ENCODE data around the gene ARHGAP45.

The ARHGAP45 gene

DNA sequence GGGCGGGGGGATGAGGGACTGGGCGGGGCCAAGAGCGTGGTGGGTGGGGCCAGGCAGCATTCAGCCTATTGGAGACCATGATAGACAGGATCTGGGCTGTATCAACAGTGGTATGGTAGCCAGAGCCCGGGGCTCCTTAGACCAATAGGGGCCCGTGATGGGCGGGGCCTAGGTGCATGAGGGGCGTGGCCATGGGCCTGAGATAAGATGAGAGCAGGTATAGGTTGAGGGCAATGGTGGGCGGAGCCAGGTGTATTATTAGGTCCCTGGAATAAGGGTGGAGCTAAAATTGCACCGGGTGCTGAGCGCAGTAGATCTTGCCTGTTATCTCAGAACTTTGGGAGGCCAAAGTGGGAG lies 21.7 kb upstream of the ARHGAP45 start:
- H3K4me1 ChIP-seq (ENCODE audit: control insufficient read depth, low read length): peaks cover 13% of the 10 kb centered on the region
- H3K36me3 ChIP-seq (ENCODE audit: control insufficient read depth, low read length): peaks cover 43% of the 10 kb centered on the region

DNA sequence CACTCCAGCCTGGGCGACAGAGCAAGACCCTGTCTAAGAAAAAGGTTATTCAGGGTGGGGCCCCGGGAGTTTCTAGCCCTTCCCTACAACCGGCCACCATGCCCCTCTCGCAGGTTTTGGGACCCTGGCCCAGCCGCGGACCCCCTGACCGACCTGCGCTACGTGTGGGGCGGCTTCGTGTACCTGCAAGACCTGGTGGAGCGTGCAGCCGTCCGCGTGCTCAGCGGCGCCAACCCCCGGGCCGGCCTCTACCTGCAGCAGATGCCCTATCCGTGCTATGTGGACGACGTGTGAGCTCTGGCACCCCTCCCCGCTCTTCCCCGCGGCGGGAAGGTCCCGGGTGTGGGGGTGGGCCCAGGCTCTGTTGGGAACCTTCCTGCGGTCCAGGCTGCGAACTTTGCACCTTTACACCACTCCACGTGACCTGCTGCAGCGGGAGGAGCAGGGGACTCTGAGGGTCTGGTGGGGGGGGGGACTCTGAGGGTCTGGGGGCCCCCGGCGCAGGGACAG lies 20.8 kb upstream of the ARHGAP45 start:
- Histone ChIP-seq H4K20me1 (ENCODE audit: control insufficient read depth, insufficient read depth, low read depth, low read length) (peaks cover 3% of the 10 kb centered on the region; the same call in 1 of the 2 replicates), H3K4me2 (ENCODE audit: low read length) (no peak overlapping the region), H3K9me2 (replicated peaks; ENCODE audit: control insufficient read depth, low read length) (no peaks in the 10 kb centered on the region), H3K27ac (ENCODE audit: low read depth, low read length) (no peak overlapping the region), H3K9me3 (ENCODE audit: control insufficient read depth, insufficient read depth, low read length) (no peaks in the 10 kb centered on the region), H3F3A (ENCODE audit: control insufficient read depth, insufficient read depth) (no peaks in the 10 kb centered on the region), H3K36me3 (ENCODE audit: control insufficient read depth, low read length) (peaks cover 43% of the 10 kb centered on the region), H3K27me3 (ENCODE audit: control insufficient read depth, low read length) (no peaks in the 10 kb centered on the region), H3K4me3 (ENCODE audit: low read length) (no peak overlapping the region), H3K79me2 (ENCODE audit: control insufficient read depth, low read length) (peaks cover 7% of the 10 kb centered on the region), H3K4me1 (ENCODE audit: control insufficient read depth, low read length) (peaks cover 6% of the 10 kb centered on the region)
- no peak for TF ChIP-seq EZH2phosphoT487 (IDR thresholded peaks at IDR 0.05; ENCODE audit: borderline replicate concordance, low read length)
- TF ChIP-seq, protein P1, sequence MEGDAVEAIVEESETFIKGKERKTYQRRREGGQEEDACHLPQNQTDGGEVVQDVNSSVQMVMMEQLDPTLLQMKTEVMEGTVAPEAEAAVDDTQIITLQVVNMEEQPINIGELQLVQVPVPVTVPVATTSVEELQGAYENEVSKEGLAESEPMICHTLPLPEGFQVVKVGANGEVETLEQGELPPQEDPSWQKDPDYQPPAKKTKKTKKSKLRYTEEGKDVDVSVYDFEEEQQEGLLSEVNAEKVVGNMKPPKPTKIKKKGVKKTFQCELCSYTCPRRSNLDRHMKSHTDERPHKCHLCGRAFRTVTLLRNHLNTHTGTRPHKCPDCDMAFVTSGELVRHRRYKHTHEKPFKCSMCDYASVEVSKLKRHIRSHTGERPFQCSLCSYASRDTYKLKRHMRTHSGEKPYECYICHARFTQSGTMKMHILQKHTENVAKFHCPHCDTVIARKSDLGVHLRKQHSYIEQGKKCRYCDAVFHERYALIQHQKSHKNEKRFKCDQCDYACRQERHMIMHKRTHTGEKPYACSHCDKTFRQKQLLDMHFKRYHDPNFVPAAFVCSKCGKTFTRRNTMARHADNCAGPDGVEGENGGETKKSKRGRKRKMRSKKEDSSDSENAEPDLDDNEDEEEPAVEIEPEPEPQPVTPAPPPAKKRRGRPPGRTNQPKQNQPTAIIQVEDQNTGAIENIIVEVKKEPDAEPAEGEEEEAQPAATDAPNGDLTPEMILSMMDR (IDR thresholded peaks at IDR 0.05; ENCODE audit: low read depth, low read length, poor library complexity, severe bottlenecking): no peak

More for the DNA sequence above, 21.7 kb upstream of the ARHGAP45 start:
- no peak for TF ChIP-seq EZH2phosphoT487 (IDR thresholded peaks at IDR 0.05; ENCODE audit: borderline replicate concordance, low read length)
- TF ChIP-seq, protein P1 (IDR thresholded peaks at IDR 0.05; ENCODE audit: low read depth, low read length, poor library complexity, severe bottlenecking): no peak
- H3K9me3 ChIP-seq (ENCODE audit: control insufficient read depth, insufficient read depth, low read length): no peaks in the 10 kb centered on the region
- H3K9me2 ChIP-seq (replicated peaks; ENCODE audit: control insufficient read depth, low read length): no peaks in the 10 kb centered on the region
- H4K20me1 ChIP-seq (ENCODE audit: control insufficient read depth, insufficient read depth, low read depth, low read length): peaks cover 4% of the 10 kb centered on the region; the same call in 1 of the 2 replicates
- H3K27ac ChIP-seq (ENCODE audit: low read depth, low read length): no peak overlapping the region
- H3K4me3 ChIP-seq (ENCODE audit: low read length): no peak overlapping the region
- no peak overlapping the region for H3K4me2 ChIP-seq (ENCODE audit: low read length)
- H3F3A ChIP-seq (ENCODE audit: control insufficient read depth, insufficient read depth): 0 out of 2 replicates have a peak, but pooled peaks cover under 1% of the 10 kb centered on the region
- peaks cover 15% of the 10 kb centered on the region for H3K79me2 ChIP-seq (ENCODE audit: control insufficient read depth, low read length)
- no peaks in the 10 kb centered on the region for H3K27me3 ChIP-seq (ENCODE audit: control insufficient read depth, low read length)

DNA sequence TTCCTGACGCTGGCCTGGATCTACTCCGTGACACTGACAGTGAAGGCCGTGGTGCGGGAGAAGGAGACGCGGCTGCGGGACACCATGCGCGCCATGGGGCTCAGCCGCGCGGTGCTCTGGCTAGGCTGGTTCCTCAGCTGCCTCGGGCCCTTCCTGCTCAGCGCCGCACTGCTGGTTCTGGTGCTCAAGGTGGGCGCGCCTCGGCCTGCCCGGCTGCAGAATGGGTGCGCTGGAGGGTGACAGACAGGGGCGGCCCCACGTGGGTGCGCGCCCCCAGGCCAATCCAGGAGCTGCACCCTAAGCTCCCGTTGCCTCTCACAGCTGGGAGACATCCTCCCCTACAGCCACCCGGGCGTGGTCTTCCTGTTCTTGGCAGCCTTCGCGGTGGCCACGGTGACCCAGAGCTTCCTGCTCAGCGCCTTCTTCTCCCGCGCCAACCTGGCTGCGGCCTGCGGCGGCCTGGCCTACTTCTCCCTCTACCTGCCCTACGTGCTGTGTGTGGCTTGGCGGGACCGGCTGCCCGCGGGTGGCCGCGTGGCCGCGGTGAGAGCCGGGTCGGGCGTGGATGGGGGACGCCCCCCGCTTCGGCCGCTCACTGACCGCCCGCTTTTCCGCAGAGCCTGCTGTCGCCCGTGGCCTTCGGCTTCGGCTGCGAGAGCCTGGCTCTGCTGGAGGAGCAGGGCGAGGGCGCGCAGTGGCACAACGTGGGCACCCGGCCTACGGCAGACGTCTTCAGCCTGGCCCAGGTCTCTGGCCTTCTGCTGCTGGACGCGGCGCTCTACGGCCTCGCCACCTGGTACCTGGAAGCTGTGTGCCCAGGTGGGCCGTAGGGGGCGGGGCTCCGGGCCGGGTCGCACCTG lies 19.9 kb upstream of the ARHGAP45 start:
- H3K4me3 ChIP-seq (ENCODE audit: low read length): no peak overlapping the region
- TF ChIP-seq, protein P1 (IDR thresholded peaks at IDR 0.05; ENCODE audit: low read depth, low read length, poor library complexity, severe bottlenecking): no peak
- TF ChIP-seq EZH2phosphoT487 (IDR thresholded peaks at IDR 0.05; ENCODE audit: borderline replicate concordance, low read length): no peak
- no peaks in the 10 kb centered on the region for H3K9me3 ChIP-seq (ENCODE audit: control insufficient read depth, insufficient read depth, low read length)
- H3K27me3 ChIP-seq (ENCODE audit: control insufficient read depth, low read length): no peaks in the 10 kb centered on the region
- H3K27ac ChIP-seq (ENCODE audit: low read depth, low read length): no peak overlapping the region
- 0 out of 2 replicates have a peak, but pooled peaks cover 2% of the 10 kb centered on the region for H3K79me2 ChIP-seq (ENCODE audit: control insufficient read depth, low read length)
- peaks cover 41% of the 10 kb centered on the region for H3K36me3 ChIP-seq (ENCODE audit: control insufficient read depth, low read length)
- H3K4me2 ChIP-seq (ENCODE audit: low read length): no peak overlapping the region
- no peaks in the 10 kb centered on the region for H3F3A ChIP-seq (ENCODE audit: control insufficient read depth, insufficient read depth)
- H3K4me1 ChIP-seq (ENCODE audit: control insufficient read depth, low read length): no peaks in the 10 kb centered on the region
- no peaks in the 10 kb centered on the region for H4K20me1 ChIP-seq (ENCODE audit: control insufficient read depth, insufficient read depth, low read depth, low read length)
- H3K9me2 ChIP-seq (replicated peaks; ENCODE audit: control insufficient read depth, low read length): no peaks in the 10 kb centered on the region

Data from DOHH2 (cell line).